GM19025 (cell line): ENCODE data around the gene POTEG.
"Not testable (repeated sequence)": the region's sequence is repeated elsewhere in the genome, so short reads cannot be mapped to it uniquely, and the experiment has no call there.

Experiments
- ATAC-seq: cut with Tn5 transposase; IDR thresholded peaks from one replicate; pipeline ENCODE4 v1.9.1; 2021; ENCODE audit warnings: mild to moderate bottlenecking, low read depth, moderate library complexity; ENCODE audit not compliant: unreplicated experiment

Gene POTEG

GRCh38 chr14:19434241-19434640 lies at the start of gene POTEG:
POTEG (minus strand) TSS chr14:19434341; CDS start chr14:19434289, 52 bp downstream.
- not testable (repeated sequence) for ATAC-seq

GRCh38 chr14:19482093-19482492 lies 48.0 kb upstream of the POTEG start:
- ATAC-seq: not testable (repeated sequence)

GRCh38 chr14:19481421-19481820 lies 47.3 kb upstream of the POTEG start:
- ATAC-seq: not testable (repeated sequence)

GRCh38 chr14:19480491-19480890 lies 46.4 kb upstream of the POTEG start:
- ATAC-seq: not testable (repeated sequence)

- ATAC-seq: not testable (repeated sequence)
Observed at GRCh38 chr14:19445761-19446160, 11.6 kb upstream of the POTEG start.

GRCh38 chr14:19439826-19440225 lies 5.7 kb upstream of the POTEG start:
- ATAC-seq: not testable (repeated sequence)

GRCh38 chr14:19439219-19439618 lies 5.1 kb upstream of the POTEG start:
- not testable (repeated sequence) for ATAC-seq

GRCh38 chr14:19437126-19437443 lies 2.9 kb upstream of the POTEG start:
- ATAC-seq: not testable (repeated sequence)

GRCh38 chr14:19436311-19437125 lies 2.4 kb upstream of the POTEG start:
- not testable (repeated sequence) for ATAC-seq

GRCh38 chr14:19435852-19436251 lies 1.7 kb upstream of the POTEG start:
- ATAC-seq: not testable (repeated sequence)

GRCh38 chr14:19434891-19435290 lies 750 bp upstream of the POTEG start:
- not testable (repeated sequence) for ATAC-seq

- not testable (repeated sequence) for ATAC-seq
Observed at GRCh38 chr14:19433765-19434164, 376 bp downstream of the POTEG start.

GRCh38 chr14:19408519-19408918 lies 25.6 kb downstream of the POTEG start:
- ATAC-seq: not testable (repeated sequence)

GRCh38 chr14:19402097-19402496 lies 32.0 kb downstream of the POTEG start:
- not testable (repeated sequence) for ATAC-seq

GRCh38 chr14:19394727-19395126 lies 39.4 kb downstream of the POTEG start:
- not testable (repeated sequence) for ATAC-seq

GRCh38 chr14:19390230-19390629 lies 43.9 kb downstream of the POTEG start:
- not testable (repeated sequence) for ATAC-seq

GRCh38 chr14:19388741-19389140 lies 45.4 kb downstream of the POTEG start:
- not testable (repeated sequence) for ATAC-seq

GRCh38 chr14:19386996-19387395 lies 47.1 kb downstream of the POTEG start:
- not testable (repeated sequence) for ATAC-seq

- not testable (repeated sequence) for ATAC-seq
Observed at GRCh38 chr14:19386309-19386708, 47.8 kb downstream of the POTEG start.

GRCh38 chr14:19384088-19384781 lies 49.9 kb downstream of the POTEG start:
- ATAC-seq: not testable (repeated sequence)

- not testable (repeated sequence) for ATAC-seq
Observed at GRCh38 chr14:19383008-19383584, 51.0 kb downstream of the POTEG start.
